GM12864 (cell line): Measurements from ENCODE around the gene ATP8B3.

Experiments used
- DNase-seq: peaks from one replicate; pipeline ENCODE4 v3.0.0-alpha.2; 2011; ENCODE audit warnings: low read depth
- H3K4me3 ChIP-seq: 2 replicates; pipeline ENCODE4 v1.5.1; 2011; ENCODE audit warnings: mild to moderate bottlenecking, low read depth, low read length, control low read depth
- CTCF ChIP-seq: IDR thresholded peaks from 2 replicates; pipeline ENCODE4 v1.5.1; 2011; ENCODE audit warnings: low read depth, mild to moderate bottlenecking, moderate library complexity, low read length, control low read depth, inconsistent platforms; ENCODE audit errors: missing control alignments

Gene ATP8B3

GRCh38 chr19:1840541-1841115 lies 28.6 kb upstream of the ATP8B3 start:
- H3K4me3 ChIP-seq, result no peak overlapping the region
- no peak for TF ChIP-seq CTCF
- no peak for DNase-seq

- TF ChIP-seq CTCF, result no peak
- DNase-seq, result no peak
- no peak overlapping the region for H3K4me3 ChIP-seq
These were observed 27.8 kb upstream of the ATP8B3 start for GRCh38 chr19:1839658-1840540.

- DNase-seq, result no peak
- H3K4me3 ChIP-seq, result no peak overlapping the region
- TF ChIP-seq CTCF, result peak; percentile 93
These were observed 25.6 kb upstream of the ATP8B3 start for GRCh38 chr19:1837625-1838105.

- no peak for TF ChIP-seq CTCF
- no peak for DNase-seq
- no peak overlapping the region for H3K4me3 ChIP-seq
These were observed 25.1 kb upstream of the ATP8B3 start for GRCh38 chr19:1837222-1837565.

- no peak overlapping the region for H3K4me3 ChIP-seq
- no peak for DNase-seq
- TF ChIP-seq CTCF, result no peak
These were observed 24.6 kb upstream of the ATP8B3 start for GRCh38 chr19:1836458-1837221.

GRCh38 chr19:1833540-1833939 lies 21.5 kb upstream of the ATP8B3 start:
- TF ChIP-seq CTCF, result no peak
- no peak overlapping the region for H3K4me3 ChIP-seq
- DNase-seq, result no peak
